GM10266 (cell line): ENCODE results near the gene GABRA6.

ENCODE experiments used
- DNase-seq: peaks from one replicate; pipeline ENCODE4 v3.0.0; 2012; ENCODE audit errors: extremely low spot score
- TF ChIP-seq, protein P1 (sequence below): IDR thresholded peaks from 2 replicates; pipeline ENCODE4 v1.5.1; 2012; ENCODE audit warnings: mild to moderate bottlenecking, low read depth; ENCODE audit not compliant: control insufficient read depth, insufficient read depth; ENCODE audit errors: missing control alignments

Gene GABRA6

DNA sequence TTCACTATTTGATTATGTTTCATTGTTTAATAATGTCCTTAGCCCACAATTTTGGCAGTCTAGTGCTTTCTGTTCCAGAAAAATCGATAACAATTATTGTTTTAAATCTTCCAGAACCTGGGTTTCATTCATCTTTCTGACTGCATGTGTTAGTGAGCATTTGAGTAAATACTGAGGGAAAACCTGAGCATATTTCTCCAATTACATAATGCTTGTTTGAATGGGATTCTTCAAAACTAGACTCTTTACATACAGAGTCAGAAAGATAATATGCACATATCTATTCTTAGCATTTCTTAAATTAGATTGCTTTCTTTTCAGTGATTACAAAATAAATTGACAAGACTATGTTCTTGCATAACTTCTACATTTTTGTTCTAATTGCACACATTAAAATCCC lies 21.9 kb downstream of the GABRA6 start:
- TF ChIP-seq, protein P1, sequence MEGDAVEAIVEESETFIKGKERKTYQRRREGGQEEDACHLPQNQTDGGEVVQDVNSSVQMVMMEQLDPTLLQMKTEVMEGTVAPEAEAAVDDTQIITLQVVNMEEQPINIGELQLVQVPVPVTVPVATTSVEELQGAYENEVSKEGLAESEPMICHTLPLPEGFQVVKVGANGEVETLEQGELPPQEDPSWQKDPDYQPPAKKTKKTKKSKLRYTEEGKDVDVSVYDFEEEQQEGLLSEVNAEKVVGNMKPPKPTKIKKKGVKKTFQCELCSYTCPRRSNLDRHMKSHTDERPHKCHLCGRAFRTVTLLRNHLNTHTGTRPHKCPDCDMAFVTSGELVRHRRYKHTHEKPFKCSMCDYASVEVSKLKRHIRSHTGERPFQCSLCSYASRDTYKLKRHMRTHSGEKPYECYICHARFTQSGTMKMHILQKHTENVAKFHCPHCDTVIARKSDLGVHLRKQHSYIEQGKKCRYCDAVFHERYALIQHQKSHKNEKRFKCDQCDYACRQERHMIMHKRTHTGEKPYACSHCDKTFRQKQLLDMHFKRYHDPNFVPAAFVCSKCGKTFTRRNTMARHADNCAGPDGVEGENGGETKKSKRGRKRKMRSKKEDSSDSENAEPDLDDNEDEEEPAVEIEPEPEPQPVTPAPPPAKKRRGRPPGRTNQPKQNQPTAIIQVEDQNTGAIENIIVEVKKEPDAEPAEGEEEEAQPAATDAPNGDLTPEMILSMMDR, result no peak
- DNase-seq, result no peak

DNA sequence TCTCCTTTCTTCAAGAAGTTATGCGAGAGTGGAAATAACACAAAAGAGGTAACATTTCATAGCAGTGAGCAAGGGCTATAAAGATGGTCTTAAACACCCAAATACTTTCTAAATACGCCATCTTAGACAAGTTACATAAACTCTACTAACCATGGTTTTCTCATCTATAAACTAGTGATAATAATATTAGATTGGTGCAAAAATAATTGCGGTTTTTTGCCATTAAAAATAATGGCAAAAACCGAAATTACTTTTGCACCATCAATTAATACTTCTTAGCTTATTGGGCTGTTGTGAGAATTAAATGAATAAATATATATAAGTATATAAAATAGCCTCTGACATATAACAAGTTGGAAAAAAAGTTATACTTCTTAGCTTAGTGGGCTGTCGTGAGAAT lies 23.7 kb downstream of the GABRA6 start:
- TF ChIP-seq, protein P1, result no peak
- DNase-seq, result no peak

DNA sequence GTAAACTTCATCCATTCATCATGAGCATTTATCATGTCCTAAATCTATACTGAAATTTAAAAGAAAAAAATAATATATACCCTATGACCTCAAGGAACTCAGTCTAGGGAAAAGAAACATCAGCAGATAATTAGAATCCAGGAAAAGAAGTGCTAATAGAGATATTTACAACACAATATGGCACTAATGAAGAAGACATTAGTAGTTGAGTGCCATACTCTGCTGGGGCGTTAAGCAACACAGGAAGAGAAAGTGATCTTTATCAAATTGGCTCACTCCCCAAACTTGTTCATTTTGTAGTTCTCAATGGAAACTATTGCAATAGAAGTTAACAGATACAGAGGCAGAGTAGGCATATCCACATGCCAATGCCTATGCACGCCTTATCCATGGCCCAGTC lies 27.5 kb downstream of the GABRA6 start:
- TF ChIP-seq, protein P1, result no peak
- no peak for DNase-seq

DNA sequence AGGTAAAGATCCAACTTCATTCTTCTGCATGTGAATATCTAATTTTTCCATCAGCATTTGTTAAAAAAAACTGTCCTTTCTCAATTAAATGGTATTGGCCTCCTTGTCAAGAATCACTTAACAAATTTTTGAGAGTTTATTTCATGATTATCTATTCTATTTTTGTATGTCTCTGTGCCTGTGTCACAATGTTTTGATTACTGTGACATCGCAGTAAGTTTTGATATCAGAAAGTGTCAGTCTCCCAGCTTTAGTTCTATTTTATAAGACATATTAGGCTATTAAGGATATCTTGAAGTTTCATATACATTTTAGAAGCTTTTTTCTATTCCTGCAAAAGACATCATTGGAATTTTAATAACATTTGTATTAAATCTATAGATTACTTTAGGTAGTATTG lies 33.6 kb downstream of the GABRA6 start:
- DNase-seq, result no peak
- TF ChIP-seq, protein P1, result no peak

DNA sequence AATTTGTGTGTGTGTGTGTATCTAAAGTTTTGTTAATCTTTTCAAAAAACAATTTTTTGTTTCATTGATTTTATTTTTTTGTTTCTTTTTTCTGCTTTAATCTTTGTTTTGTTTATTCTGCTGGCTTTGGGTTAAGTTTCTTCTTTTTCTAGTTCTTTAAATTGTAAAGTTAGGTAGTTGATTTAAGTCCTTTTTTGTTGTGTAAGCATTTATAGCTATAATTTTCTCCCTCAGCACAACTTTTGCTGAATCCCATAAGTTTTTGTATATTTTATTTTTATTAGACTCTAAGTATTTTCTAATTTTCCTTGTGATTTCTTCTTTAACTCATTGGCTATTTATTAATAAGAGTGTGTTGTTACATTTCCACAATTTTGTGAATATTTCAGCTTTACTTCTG lies 34.9 kb downstream of the GABRA6 start:
- TF ChIP-seq, protein P1, result no peak
- no peak for DNase-seq

DNA sequence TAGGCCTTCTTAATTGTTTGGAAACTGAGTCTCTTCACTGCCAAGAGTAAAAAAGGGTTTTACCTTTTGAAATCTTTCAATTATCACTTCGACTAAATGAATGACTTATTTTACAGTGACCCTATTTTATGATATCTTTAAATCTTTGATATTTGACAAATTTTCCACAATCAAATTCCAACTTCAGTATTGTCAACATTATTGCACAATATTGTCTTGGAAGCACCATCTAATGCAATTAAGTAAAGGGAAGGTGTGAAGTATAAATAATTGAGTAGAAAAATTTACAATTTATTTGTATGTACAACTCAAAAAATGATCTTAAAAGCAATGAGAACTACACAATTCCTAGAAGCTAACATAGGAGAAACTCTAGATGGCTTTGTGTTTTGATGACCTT lies 49.2 kb downstream of the GABRA6 start:
- TF ChIP-seq, protein P1, result no peak
- DNase-seq, result no peak

DNA sequence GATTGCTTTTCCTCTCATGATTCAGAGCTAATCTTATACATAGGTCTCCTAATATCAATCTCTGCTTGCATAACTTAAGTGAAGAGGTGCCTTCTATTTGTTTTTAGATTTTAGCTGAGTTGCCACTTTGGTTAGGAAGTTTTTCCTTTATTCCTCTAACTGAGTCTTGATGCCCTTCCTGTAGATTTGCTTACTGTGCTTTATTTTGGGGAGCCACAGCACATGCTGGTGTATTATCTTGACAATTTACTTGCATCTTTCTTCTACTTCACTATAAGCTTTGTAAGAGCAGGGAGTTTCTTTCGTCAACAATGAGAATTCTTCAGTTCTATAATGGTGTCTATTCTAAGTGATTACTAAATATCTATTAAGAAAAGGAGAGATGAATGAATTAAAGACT lies 54.9 kb downstream of the GABRA6 start:
- no peak for DNase-seq
- TF ChIP-seq, protein P1, result no peak

DNA sequence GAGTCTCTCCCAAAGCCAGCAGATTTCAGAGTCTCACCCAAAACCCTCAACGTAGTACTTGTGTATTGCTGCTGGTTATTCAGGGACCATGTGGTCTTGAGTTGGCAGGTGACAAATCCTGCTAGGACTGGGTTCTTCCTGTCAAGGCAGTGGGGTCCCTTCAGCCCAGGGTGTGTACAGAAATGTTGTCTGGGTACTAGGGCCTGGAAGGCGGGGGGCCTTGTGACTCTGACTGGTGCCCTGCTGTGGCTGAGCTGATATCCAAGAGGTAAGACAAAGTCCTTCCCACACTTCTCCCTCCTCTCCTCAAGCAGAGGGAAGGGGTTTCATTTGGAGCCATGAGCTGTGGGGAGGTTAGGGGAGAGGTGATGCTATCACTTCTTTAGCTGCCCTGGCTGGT lies 58.8 kb downstream of the GABRA6 start:
- TF ChIP-seq, protein P1, result no peak
- no peak for DNase-seq
